ENCODE measurements around the gene ARHGAP40.

ARHGAP40 gene

GRCh38 chr20:38658879-38659596 lies 57.4 kb downstream of the ARHGAP40 start:
- no peak overlapping the region for H3K4me3 ChIP-seq (ENCODE audit: low read depth in 1 of 2, low read length in 2 of 2)
- no peaks in the 10 kb centered on the region for H3K9me3 ChIP-seq (ENCODE audit: insufficient read depth, low read length, severe bottlenecking)
- ATAC-seq (ENCODE audit: insufficient read depth, low read depth) (peak; percentile 62; the same call in 1 of the 3 replicates), DNase-seq (no peak)
- H3K9ac ChIP-seq (ENCODE audit: low read depth, low read length), result no peak overlapping the region
- H4K20me1 ChIP-seq (ENCODE audit: insufficient read depth, low read length), result no peaks in the 10 kb centered on the region
- no peaks in the 10 kb centered on the region for H3K36me3 ChIP-seq (ENCODE audit: insufficient read depth, low read length)
- no peaks in the 10 kb centered on the region for H3K4me1 ChIP-seq (ENCODE audit: insufficient read depth, low read length)
- no peak overlapping the region for H3K27ac ChIP-seq (ENCODE audit: low read length)
- no peaks in the 10 kb centered on the region for H3K27me3 ChIP-seq (ENCODE audit: insufficient read depth, low read length, poor library complexity)
- H3K79me2 ChIP-seq (ENCODE audit: insufficient read depth, low read length), result no peaks in the 10 kb centered on the region
- TF ChIP-seq EZH2 (IDR thresholded peaks at IDR 0.05; ENCODE audit: borderline replicate concordance, low read depth, low read length, severe bottlenecking) (no peak), CTCF (IDR thresholded peaks at IDR 0.05; ENCODE audit: borderline replicate concordance, extremely low read depth, low read length, poor library complexity, severe bottlenecking) (peak; percentile 61)
- H2AFZ ChIP-seq (ENCODE audit: low read depth, low read length), result no peak overlapping the region
- H3K4me2 ChIP-seq (ENCODE audit: insufficient read depth, low read length), result no peak overlapping the region

DNA sequence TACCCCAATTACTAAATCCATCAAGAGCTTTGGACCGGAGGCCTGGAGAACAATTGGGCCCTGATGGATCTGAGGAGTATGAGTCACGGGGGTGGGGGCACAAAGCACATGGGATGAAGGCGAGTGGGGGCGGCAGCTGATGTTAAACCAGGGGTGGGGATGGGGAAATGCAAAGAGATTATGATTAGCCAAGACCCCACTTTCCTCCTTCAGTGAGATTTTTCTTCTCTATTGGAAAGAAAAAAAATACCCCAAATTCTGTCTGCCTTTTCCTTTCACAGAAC lies 57.9 kb downstream of the ARHGAP40 start:
- Histone ChIP-seq H3K79me2 (ENCODE audit: insufficient read depth, low read length) (no peaks in the 10 kb centered on the region), H3K27ac (ENCODE audit: low read length) (no peak overlapping the region), H4K20me1 (ENCODE audit: insufficient read depth, low read length) (no peaks in the 10 kb centered on the region), H2AFZ (ENCODE audit: low read depth, low read length) (no peak overlapping the region), H3K27me3 (ENCODE audit: insufficient read depth, low read length, poor library complexity) (no peaks in the 10 kb centered on the region), H3K4me2 (ENCODE audit: insufficient read depth, low read length) (no peak overlapping the region), H3K9ac (ENCODE audit: low read depth, low read length) (no peak overlapping the region), H3K36me3 (ENCODE audit: insufficient read depth, low read length) (no peaks in the 10 kb centered on the region), H3K4me1 (ENCODE audit: insufficient read depth, low read length) (no peaks in the 10 kb centered on the region), H3K4me3 (ENCODE audit: low read depth in 1 of 2, low read length in 2 of 2) (no peak overlapping the region), H3K9me3 (ENCODE audit: insufficient read depth, low read length, severe bottlenecking) (no peaks in the 10 kb centered on the region)
- DNase-seq (no peak), ATAC-seq (ENCODE audit: insufficient read depth, low read depth) (no peak)
- TF ChIP-seq EZH2 (IDR thresholded peaks at IDR 0.05; ENCODE audit: borderline replicate concordance, low read depth, low read length, severe bottlenecking) (no peak), CTCF (IDR thresholded peaks at IDR 0.05; ENCODE audit: borderline replicate concordance, extremely low read depth, low read length, poor library complexity, severe bottlenecking) (no peak)

DNA sequence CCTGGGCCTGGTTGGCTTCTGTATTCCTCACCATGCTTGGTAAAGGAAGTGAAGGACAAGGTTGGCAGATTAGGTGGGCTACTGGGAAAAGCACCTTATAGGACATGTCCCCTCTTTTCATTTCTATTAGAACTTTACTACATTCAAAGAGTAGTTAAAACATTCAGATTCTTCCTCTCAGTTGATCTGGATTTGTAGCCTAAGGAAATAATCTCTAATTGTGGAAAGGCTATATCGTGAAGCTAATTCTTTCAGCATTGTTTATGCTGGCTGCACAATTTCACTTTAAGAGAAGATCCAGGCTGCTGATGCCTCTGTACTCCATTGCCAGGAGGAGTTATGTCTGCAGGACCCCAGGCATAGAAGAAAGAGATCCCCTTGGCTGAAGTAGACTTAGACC lies 58.8 kb downstream of the ARHGAP40 start:
- H3K27me3 ChIP-seq (ENCODE audit: insufficient read depth, low read length, poor library complexity), result peaks cover 5% of the 10 kb centered on the region
- no peak overlapping the region for H2AFZ ChIP-seq (ENCODE audit: low read depth, low read length)
- ATAC-seq (ENCODE audit: insufficient read depth, low read depth), result no peak
- TF ChIP-seq EZH2 (IDR thresholded peaks at IDR 0.05; ENCODE audit: borderline replicate concordance, low read depth, low read length, severe bottlenecking), result no peak
- H3K36me3 ChIP-seq (ENCODE audit: insufficient read depth, low read length), result no peaks in the 10 kb centered on the region
- no peak overlapping the region for H3K4me3 ChIP-seq (ENCODE audit: low read depth in 1 of 2, low read length in 2 of 2)
- H4K20me1 ChIP-seq (ENCODE audit: insufficient read depth, low read length), result no peaks in the 10 kb centered on the region
- no peaks in the 10 kb centered on the region for H3K9me3 ChIP-seq (ENCODE audit: insufficient read depth, low read length, severe bottlenecking)
- no peaks in the 10 kb centered on the region for H3K4me1 ChIP-seq (ENCODE audit: insufficient read depth, low read length)
- no peaks in the 10 kb centered on the region for H3K79me2 ChIP-seq (ENCODE audit: insufficient read depth, low read length)
- DNase-seq, result no peak
- no peak overlapping the region for H3K4me2 ChIP-seq (ENCODE audit: insufficient read depth, low read length)
- no peak overlapping the region for H3K9ac ChIP-seq (ENCODE audit: low read depth, low read length)
- H3K27ac ChIP-seq (ENCODE audit: low read length), result no peak overlapping the region

DNA sequence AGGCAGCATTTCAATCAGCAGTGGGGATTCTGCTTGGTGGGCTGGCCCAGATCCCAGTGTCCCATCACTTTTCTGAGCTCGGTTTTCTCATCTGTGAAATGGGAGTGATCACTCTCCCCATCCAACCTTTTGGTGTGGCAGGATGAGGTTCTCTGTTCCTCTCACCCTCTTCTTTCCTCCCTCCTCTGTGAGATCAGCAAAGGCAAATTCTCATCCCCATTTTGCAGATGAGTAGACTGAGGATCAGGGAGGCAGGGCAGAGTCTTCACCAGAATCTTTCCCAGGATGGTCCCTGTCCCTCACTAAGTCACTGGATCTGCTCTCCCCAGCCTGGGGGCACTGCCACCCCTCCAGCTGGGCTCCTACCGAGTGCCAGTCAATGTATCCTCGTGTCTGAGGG lies 62.1 kb downstream of the ARHGAP40 start:
- ATAC-seq (ENCODE audit: insufficient read depth, low read depth) (no peak), DNase-seq (no peak)
- no peak overlapping the region for H3K4me2 ChIP-seq (ENCODE audit: insufficient read depth, low read length)

More for the DNA sequence above, 62.1 kb downstream of the ARHGAP40 start:
- no peaks in the 10 kb centered on the region for H3K36me3 ChIP-seq (ENCODE audit: insufficient read depth, low read length)
- H3K9ac ChIP-seq (ENCODE audit: low read depth, low read length), result no peak overlapping the region
- TF ChIP-seq EZH2 (IDR thresholded peaks at IDR 0.05; ENCODE audit: borderline replicate concordance, low read depth, low read length, severe bottlenecking), result no peak
- no peak for TF ChIP-seq CTCF (IDR thresholded peaks at IDR 0.05; ENCODE audit: borderline replicate concordance, extremely low read depth, low read length, poor library complexity, severe bottlenecking)
- H3K9me3 ChIP-seq (ENCODE audit: insufficient read depth, low read length, severe bottlenecking), result no peaks in the 10 kb centered on the region
- H2AFZ ChIP-seq (ENCODE audit: low read depth, low read length), result no peak overlapping the region
- no peaks in the 10 kb centered on the region for H3K4me1 ChIP-seq (ENCODE audit: insufficient read depth, low read length)
- no peaks in the 10 kb centered on the region; the same call in 1 of the 2 replicates for H4K20me1 ChIP-seq (ENCODE audit: insufficient read depth, low read length)
- H3K27ac ChIP-seq (ENCODE audit: low read length), result no peak overlapping the region
- no peak overlapping the region for H3K4me3 ChIP-seq (ENCODE audit: low read depth in 1 of 2, low read length in 2 of 2)
- H3K79me2 ChIP-seq (ENCODE audit: insufficient read depth, low read length), result no peaks in the 10 kb centered on the region
- H3K27me3 ChIP-seq (ENCODE audit: insufficient read depth, low read length, poor library complexity), result peaks cover 11% of the 10 kb centered on the region
